ENCODE measurements around the gene CUEDC2. TPM values are rescaled to one million over a fixed set of nuclear protein-coding genes. Genes with fewer than 3 reads are reported as not detected.

The CUEDC2 gene
- total and polyA plus RNA-seq, 2 donors (not counting 1 experiment from before 2014, with no cell fraction given), result 60.8 to 62.3 TPM

DNA sequence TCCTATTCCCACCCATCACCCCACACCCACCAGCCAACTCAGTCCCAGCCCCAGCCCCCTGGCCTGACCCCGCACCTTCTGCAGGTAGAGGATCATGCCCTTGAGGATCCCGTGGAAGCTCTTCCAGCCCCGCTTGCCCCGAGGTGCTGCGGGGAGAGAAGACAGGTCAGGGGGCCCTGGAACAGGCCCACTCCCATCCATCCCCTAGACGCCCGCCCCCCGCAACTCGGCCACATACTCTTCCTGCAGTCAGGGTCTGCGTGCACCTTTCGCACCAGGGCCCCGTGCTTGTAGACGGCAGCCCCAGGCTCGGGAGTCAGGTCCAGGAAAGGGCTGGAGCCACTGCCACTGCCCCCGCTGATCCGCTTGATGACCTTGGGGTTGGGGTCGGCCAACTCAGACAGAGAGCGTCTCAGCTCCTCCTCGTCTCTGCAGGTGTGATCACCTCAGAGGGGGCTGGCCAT lies 27.2 kb downstream of the CUEDC2 start:
- Histone ChIP-seq H4K20me1 (ENCODE audit: control insufficient read depth, extremely low read depth, insufficient read depth, low read length) (no peaks in the 10 kb centered on the region), H3K27ac (ENCODE audit: insufficient read depth, low read length) (no peak overlapping the region), H3K4me2 (ENCODE audit: extremely low read depth, insufficient read depth, low read length) (no peak overlapping the region), H3K9me3 (ENCODE audit: control insufficient read depth, insufficient read depth, low read depth, low read length) (no peaks in the 10 kb centered on the region), H3K9ac (ENCODE audit: insufficient read depth, low read length) (no peak overlapping the region), H3K27me3 (ENCODE audit: control insufficient read depth, insufficient read depth, low read length) (peaks cover 26% of the 10 kb centered on the region), H3K36me3 (ENCODE audit: control insufficient read depth, insufficient read depth, low read length) (peaks cover 3% of the 10 kb centered on the region), H2AFZ (ENCODE audit: low read length) (no peak overlapping the region), H3K4me3 (replicated peaks in 1 of 4; ENCODE audit: control extremely low read depth in 1 of 4, insufficient read depth in 1 of 4, low read depth in 3 of 4, low read length in 4 of 4) (no peak overlapping the region), H3K79me2 (ENCODE audit: control insufficient read depth, insufficient read depth, low read length) (no peaks in the 10 kb centered on the region), H3K4me1 (ENCODE audit: control insufficient read depth, extremely low read depth, insufficient read depth, low read length) (no peaks in the 10 kb centered on the region)
- TF ChIP-seq EZH2 (IDR thresholded peaks at IDR 0.05; ENCODE audit: low read length, missing control alignments), result no peak
- TF ChIP-seq, protein P1, sequence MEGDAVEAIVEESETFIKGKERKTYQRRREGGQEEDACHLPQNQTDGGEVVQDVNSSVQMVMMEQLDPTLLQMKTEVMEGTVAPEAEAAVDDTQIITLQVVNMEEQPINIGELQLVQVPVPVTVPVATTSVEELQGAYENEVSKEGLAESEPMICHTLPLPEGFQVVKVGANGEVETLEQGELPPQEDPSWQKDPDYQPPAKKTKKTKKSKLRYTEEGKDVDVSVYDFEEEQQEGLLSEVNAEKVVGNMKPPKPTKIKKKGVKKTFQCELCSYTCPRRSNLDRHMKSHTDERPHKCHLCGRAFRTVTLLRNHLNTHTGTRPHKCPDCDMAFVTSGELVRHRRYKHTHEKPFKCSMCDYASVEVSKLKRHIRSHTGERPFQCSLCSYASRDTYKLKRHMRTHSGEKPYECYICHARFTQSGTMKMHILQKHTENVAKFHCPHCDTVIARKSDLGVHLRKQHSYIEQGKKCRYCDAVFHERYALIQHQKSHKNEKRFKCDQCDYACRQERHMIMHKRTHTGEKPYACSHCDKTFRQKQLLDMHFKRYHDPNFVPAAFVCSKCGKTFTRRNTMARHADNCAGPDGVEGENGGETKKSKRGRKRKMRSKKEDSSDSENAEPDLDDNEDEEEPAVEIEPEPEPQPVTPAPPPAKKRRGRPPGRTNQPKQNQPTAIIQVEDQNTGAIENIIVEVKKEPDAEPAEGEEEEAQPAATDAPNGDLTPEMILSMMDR (conservative IDR thresholded peaks at IDR 0.05 in 1 of 2, IDR thresholded peaks at IDR 0.05 in 1 of 2; ENCODE audit: low read depth in 1 of 2, low read length in 2 of 2), result no peak
- DNase-seq (ENCODE audit: low read depth in 2 of 2), result no peak

DNA sequence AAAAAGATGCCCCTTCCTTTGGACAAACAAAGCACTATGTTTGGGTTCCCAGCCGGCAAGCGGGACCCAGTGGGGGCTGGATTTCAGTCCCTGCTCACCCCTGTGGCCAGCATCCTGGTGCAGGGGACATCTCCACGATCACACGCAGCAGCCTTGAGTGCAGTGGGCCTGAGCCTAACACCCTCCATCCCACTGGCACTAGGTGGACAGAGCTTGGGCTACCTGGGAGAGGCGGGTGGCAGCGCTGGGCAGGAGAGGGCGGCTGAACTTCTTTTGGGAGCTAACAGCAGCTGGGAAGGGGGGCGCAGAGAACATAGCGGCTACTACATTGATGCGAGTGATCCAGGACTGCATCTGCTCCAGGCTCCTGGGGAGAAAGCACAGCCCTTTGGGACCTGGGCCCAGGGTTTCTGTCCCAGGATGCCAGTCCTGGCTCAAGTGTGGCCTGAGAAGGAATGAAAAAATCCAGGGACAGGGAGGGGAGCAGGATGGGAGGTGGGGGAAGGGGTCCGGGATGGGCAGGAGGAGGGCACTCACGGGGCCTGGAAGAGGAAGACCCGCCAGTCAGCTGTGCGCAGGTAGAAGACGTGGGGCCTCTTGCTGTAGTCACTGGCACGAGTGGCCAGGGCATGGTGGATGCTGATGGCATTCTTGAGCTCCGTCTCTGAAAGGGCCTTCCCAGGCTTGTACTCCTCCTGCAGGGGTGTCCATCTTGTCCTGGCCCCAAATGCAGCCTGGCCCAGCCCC lies 27.8 kb downstream of the CUEDC2 start:
- TF ChIP-seq EZH2 (IDR thresholded peaks at IDR 0.05; ENCODE audit: low read length, missing control alignments), result no peak
- TF ChIP-seq, protein P1 (conservative IDR thresholded peaks at IDR 0.05 in 1 of 2, IDR thresholded peaks at IDR 0.05 in 1 of 2; ENCODE audit: low read depth in 1 of 2, low read length in 2 of 2), result no peak
- Histone ChIP-seq H3K4me2 (ENCODE audit: extremely low read depth, insufficient read depth, low read length) (no peak overlapping the region), H3K36me3 (ENCODE audit: control insufficient read depth, insufficient read depth, low read length) (peaks cover 5% of the 10 kb centered on the region), H3K79me2 (ENCODE audit: control insufficient read depth, insufficient read depth, low read length) (no peaks in the 10 kb centered on the region), H3K9ac (ENCODE audit: insufficient read depth, low read length) (no peak overlapping the region), H3K27me3 (ENCODE audit: control insufficient read depth, insufficient read depth, low read length) (peaks cover 20% of the 10 kb centered on the region), H3K4me3 (replicated peaks in 1 of 4; ENCODE audit: control extremely low read depth in 1 of 4, insufficient read depth in 1 of 4, low read depth in 3 of 4, low read length in 4 of 4) (no peak overlapping the region), H3K4me1 (ENCODE audit: control insufficient read depth, extremely low read depth, insufficient read depth, low read length) (peaks cover 3% of the 10 kb centered on the region), H4K20me1 (ENCODE audit: control insufficient read depth, extremely low read depth, insufficient read depth, low read length) (no peaks in the 10 kb centered on the region), H3K27ac (ENCODE audit: insufficient read depth, low read length) (no peak overlapping the region), H3K9me3 (ENCODE audit: control insufficient read depth, insufficient read depth, low read depth, low read length) (no peaks in the 10 kb centered on the region), H2AFZ (ENCODE audit: low read length) (no peak overlapping the region)
- no peak for DNase-seq (ENCODE audit: low read depth in 2 of 2)

DNA sequence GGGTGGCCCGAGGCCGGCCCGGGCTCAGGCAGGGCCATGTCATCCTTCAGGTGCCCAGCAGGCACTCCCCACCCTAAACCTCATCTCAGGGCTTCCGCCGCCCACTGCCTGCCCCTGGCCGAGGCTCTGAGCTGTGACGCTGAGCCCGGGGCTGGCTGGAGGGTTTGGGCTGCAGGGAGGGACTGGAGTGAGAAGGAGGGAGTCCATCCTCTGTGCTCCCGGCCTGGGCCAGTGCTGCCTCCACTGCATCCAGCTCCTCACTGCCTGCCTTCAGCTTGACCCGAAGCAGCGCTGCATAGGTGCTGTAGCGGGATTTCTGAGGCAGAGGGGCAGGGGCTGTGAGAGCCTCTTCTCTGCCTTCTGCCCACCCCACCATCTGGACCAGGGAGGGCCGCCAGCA lies 29.3 kb downstream of the CUEDC2 start:
- H3K79me2 ChIP-seq (ENCODE audit: control insufficient read depth, insufficient read depth, low read length), result no peaks in the 10 kb centered on the region
- no peak overlapping the region for H3K4me3 ChIP-seq (replicated peaks in 1 of 4; ENCODE audit: control extremely low read depth in 1 of 4, insufficient read depth in 1 of 4, low read depth in 3 of 4, low read length in 4 of 4)
- DNase-seq (ENCODE audit: low read depth in 2 of 2), result no peak
- TF ChIP-seq EZH2 (IDR thresholded peaks at IDR 0.05; ENCODE audit: low read length, missing control alignments), result no peak
- TF ChIP-seq, protein P1 (conservative IDR thresholded peaks at IDR 0.05 in 1 of 2, IDR thresholded peaks at IDR 0.05 in 1 of 2; ENCODE audit: low read depth in 1 of 2, low read length in 2 of 2), result no peak
- H3K9me3 ChIP-seq (ENCODE audit: control insufficient read depth, insufficient read depth, low read depth, low read length), result no peaks in the 10 kb centered on the region
- H2AFZ ChIP-seq (ENCODE audit: low read length), result no peak overlapping the region
- no peaks in the 10 kb centered on the region for H4K20me1 ChIP-seq (ENCODE audit: control insufficient read depth, extremely low read depth, insufficient read depth, low read length)
- peaks cover 4% of the 10 kb centered on the region for H3K4me1 ChIP-seq (ENCODE audit: control insufficient read depth, extremely low read depth, insufficient read depth, low read length)
- H3K27ac ChIP-seq (ENCODE audit: insufficient read depth, low read length), result no peak overlapping the region
- H3K36me3 ChIP-seq (ENCODE audit: control insufficient read depth, insufficient read depth, low read length), result peaks cover 5% of the 10 kb centered on the region
- peaks cover 8% of the 10 kb centered on the region for H3K27me3 ChIP-seq (ENCODE audit: control insufficient read depth, insufficient read depth, low read length)
- no peak overlapping the region for H3K4me2 ChIP-seq (ENCODE audit: extremely low read depth, insufficient read depth, low read length)
- H3K9ac ChIP-seq (ENCODE audit: insufficient read depth, low read length), result no peak overlapping the region

Measured in fibroblast of lung (primary cell).